Glutamatergic neuron (in vitro differentiated cells): ENCODE data around the gene FLT4. TPM values are rescaled to one million over a fixed set of nuclear protein-coding genes. Genes with fewer than 3 reads are reported as not detected.

Experiments used
- DNase-seq: peaks from one replicate; pipeline ENCODE4 v3.0.0; 2022
- H3K27ac Mint-ChIP-seq: one replicate; pipeline ENCODE4 v1.8.0; 2020; ENCODE audit warnings: mild to moderate bottlenecking, mixed read lengths, inconsistent platforms; ENCODE audit not compliant: unreplicated experiment
- H3K27me3 Mint-ChIP-seq: one replicate; pipeline ENCODE4 v1.8.0; 2020; ENCODE audit warnings: mild to moderate bottlenecking, moderate library complexity, mixed read lengths, inconsistent platforms; ENCODE audit not compliant: unreplicated experiment
- H3K36me3 Mint-ChIP-seq: one replicate; pipeline ENCODE4 v1.8.0; 2020; ENCODE audit warnings: mild to moderate bottlenecking, mixed read lengths, inconsistent platforms; ENCODE audit not compliant: unreplicated experiment
- H3K4me1 Mint-ChIP-seq: one replicate; pipeline ENCODE4 v1.8.0; 2020; ENCODE audit warnings: mild to moderate bottlenecking, low read depth, mixed read lengths, inconsistent platforms; ENCODE audit not compliant: unreplicated experiment
- H3K4me3 Mint-ChIP-seq: one replicate; pipeline ENCODE4 v1.8.0; 2020; ENCODE audit warnings: mild to moderate bottlenecking, mixed read lengths, inconsistent platforms; ENCODE audit not compliant: unreplicated experiment
- H3K9me3 Mint-ChIP-seq: one replicate; pipeline ENCODE4 v1.8.0; 2020; ENCODE audit warnings: mild to moderate bottlenecking, moderate library complexity, mixed read lengths, inconsistent platforms; ENCODE audit not compliant: unreplicated experiment
- total RNA-seq: library from RNA; stranded (reverse); fragmentation: NEBNext Ultra II Directional; extraction: Animal tissue kit (Norgen Biotek cat#: 25700); gene quantifications from one replicate; pipeline ENCODE4 v1.2.1, GENCODE V29; 2021; ENCODE audit not compliant: unreplicated experiment
- TF ChIP-seq, protein P1 (sequence below): fragments of 200-600 bp; sonication (generic); IDR thresholded peaks from one replicate; pipeline ENCODE4 v1.5.0; 2021; ENCODE audit not compliant: partially characterized antibody, unreplicated experiment

The FLT4 gene
- total RNA-seq, 1 donor from 2014 or later, result 0.17 TPM

DNA sequence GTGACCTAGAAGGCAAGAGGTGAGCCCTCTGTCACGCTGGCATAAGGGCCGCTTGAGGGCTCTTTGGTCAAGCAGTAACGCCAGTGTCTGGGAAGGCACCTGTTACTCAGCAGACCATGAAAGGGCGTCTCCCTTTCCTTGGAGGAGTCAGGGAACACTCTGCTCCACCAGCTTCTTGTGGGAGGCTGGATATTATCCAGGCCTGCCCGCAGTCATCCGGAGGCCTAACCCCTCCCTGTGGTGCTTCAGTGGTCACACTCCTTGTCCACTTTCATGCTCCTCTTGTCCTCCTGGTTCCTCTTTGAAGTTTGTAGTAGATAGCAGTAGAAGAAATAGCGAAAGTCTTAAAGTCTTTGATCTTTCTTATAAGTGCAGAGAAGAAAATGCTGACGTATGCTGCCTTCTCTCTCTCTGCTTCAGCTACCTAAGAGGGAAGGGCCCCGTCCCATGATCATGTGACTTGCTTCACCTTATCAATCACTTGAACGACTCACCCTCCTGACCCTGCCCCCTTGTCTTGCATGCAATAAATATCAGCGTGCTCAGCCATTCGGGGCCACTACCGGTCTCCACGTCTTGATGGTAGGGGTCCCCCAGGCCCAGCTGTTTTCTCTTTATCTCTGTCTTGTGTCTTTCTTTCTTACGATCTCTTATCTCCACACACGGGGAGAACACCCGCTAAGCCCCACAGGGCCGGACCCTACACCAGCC, 41.4 kb downstream of the FLT4 start:
- H3K36me3 Mint-ChIP-seq, result peaks cover 5% of the 10 kb centered on the region
- no peak overlapping the region for H3K4me3 Mint-ChIP-seq
- H3K27ac Mint-ChIP-seq, result no peak overlapping the region
- H3K27me3 Mint-ChIP-seq, result peaks cover 2% of the 10 kb centered on the region
- DNase-seq, result no peak
- H3K4me1 Mint-ChIP-seq, result no peaks in the 10 kb centered on the region
- H3K9me3 Mint-ChIP-seq, result peaks cover 3% of the 10 kb centered on the region
- TF ChIP-seq, protein P1, sequence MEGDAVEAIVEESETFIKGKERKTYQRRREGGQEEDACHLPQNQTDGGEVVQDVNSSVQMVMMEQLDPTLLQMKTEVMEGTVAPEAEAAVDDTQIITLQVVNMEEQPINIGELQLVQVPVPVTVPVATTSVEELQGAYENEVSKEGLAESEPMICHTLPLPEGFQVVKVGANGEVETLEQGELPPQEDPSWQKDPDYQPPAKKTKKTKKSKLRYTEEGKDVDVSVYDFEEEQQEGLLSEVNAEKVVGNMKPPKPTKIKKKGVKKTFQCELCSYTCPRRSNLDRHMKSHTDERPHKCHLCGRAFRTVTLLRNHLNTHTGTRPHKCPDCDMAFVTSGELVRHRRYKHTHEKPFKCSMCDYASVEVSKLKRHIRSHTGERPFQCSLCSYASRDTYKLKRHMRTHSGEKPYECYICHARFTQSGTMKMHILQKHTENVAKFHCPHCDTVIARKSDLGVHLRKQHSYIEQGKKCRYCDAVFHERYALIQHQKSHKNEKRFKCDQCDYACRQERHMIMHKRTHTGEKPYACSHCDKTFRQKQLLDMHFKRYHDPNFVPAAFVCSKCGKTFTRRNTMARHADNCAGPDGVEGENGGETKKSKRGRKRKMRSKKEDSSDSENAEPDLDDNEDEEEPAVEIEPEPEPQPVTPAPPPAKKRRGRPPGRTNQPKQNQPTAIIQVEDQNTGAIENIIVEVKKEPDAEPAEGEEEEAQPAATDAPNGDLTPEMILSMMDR, result no peak

DNA sequence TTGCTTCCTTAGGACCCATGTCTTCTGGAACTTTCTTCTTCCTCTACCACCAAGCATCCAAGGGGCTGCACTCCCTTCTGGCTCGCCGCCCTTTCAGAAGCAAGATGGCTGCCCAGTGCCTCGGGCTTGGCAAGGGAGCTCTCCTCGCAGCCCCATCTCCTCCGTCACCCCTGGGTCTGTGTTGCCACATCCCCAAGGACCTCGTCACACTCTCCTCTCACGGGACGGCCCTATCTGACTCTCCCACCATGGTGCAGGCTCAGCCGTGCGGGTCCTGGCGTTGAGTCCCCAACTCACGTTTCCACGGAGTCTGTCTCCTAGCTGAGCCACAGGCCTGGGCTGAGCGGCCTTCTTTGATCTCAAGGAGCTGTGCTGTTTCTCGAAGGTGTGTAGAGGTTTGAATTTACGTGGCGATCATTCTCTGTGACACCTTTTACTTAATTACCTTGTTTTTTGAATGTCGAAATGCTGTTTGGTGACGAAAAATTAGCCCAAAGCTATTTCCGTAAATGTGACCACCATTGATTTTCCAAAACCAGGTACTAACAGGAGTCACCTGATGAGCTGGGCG, 43.1 kb downstream of the FLT4 start:
- H3K9me3 Mint-ChIP-seq, result peaks cover 3% of the 10 kb centered on the region
- no peaks in the 10 kb centered on the region for H3K4me1 Mint-ChIP-seq
- H3K36me3 Mint-ChIP-seq, result peaks cover 5% of the 10 kb centered on the region
- H3K27ac Mint-ChIP-seq, result no peak overlapping the region
- H3K27me3 Mint-ChIP-seq, result peaks cover 2% of the 10 kb centered on the region
- H3K4me3 Mint-ChIP-seq, result no peak overlapping the region
- peak; percentile 2 for DNase-seq
- TF ChIP-seq, protein P1, result no peak

DNA sequence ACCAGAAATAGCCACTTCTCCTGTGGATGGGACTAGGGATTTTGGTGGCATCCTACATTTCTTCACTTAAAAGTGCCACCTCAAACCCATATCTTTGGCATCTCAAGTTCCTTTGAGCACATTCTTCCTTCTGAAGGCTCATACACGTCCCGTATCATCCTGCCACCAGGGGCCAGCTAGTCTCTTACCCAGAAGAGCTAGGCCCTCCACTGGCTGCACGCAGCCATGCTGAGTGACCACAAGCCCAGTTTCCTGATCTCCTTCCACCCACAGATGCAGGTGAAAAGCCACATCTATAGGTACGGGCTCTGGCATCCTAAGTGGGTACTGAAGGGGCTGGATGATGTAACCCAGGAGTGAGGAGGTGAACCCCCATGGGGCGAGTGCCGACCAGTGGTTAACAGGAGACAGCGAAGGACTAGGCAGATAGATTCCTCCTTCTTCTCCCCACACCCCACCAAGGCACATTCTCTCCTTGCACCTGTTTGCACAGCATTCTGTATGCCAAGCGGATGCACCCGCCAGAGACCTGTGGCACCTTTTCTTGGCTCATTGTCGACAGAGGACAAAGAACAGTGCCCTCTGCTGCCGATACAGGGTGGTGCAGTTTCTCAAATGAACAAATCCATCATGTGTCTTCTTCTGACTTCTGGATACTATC, 43.7 kb downstream of the FLT4 start:
- TF ChIP-seq, protein P1, result peak; percentile 86
- peaks cover 3% of the 10 kb centered on the region for H3K9me3 Mint-ChIP-seq
- H3K4me3 Mint-ChIP-seq, result no peak overlapping the region
- peaks cover 5% of the 10 kb centered on the region for H3K36me3 Mint-ChIP-seq
- no peak overlapping the region for H3K27ac Mint-ChIP-seq
- H3K27me3 Mint-ChIP-seq, result peaks cover 3% of the 10 kb centered on the region
- no peaks in the 10 kb centered on the region for H3K4me1 Mint-ChIP-seq
- peak; percentile 67 for DNase-seq

DNA sequence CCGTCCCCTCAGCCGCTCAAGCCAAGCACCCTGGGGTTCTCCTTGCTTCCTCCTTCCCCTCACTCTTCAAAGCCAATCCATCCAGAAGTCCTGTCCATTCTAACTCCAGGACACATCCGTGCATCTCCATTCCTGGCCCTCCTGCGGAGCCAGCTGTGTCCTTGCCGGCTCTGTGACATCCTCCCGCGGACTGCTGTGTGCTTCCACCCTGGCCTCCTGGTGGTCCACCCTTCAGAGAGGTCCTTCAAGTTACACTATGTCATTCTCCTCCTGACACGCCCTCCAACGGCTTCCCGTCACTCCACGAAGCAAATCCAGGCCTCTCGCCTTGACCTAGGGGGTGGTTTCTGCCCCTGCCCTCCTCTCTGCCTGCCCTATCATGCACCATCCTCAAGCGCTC, 45.1 kb downstream of the FLT4 start:
- peak; percentile 3 for DNase-seq
- TF ChIP-seq, protein P1, result no peak
- Mint-ChIP-seq H3K4me1 (no peaks in the 10 kb centered on the region), H3K36me3 (peaks cover 5% of the 10 kb centered on the region), H3K27ac (no peak overlapping the region), H3K4me3 (no peak overlapping the region), H3K27me3 (peaks cover 4% of the 10 kb centered on the region), H3K9me3 (peaks cover 4% of the 10 kb centered on the region)
